Skin epidermis (tissue), 12 donors: ENCODE data around the gene PRDM1.
"Not testable (repeated sequence)": the region's sequence is repeated elsewhere in the genome, so short reads cannot be mapped to it uniquely, and the experiment has no call there.

Experiments
- H3K27ac ChIP-seq, 21 experiments: fragments of 200-600 bp; sonication (generic) in 11 of 21; one replicate each; pipeline ENCODE4 v1.5.0; 2020; ENCODE audit warnings: mild to moderate bottlenecking in 3 of 21, inconsistent platforms in 2 of 21, moderate library complexity in 2 of 21
- H3K4me3 ChIP-seq, 7 experiments: fragments of 200-600 bp; sonication (generic) in 2 of 7; one replicate each; pipeline ENCODE4 v1.5.0; 2020; ENCODE audit warnings: inconsistent platforms in 2 of 7, mild to moderate bottlenecking in 2 of 7, moderate library complexity in 1 of 7

The PRDM1 gene

GRCh38 chr6:106128981-106129781 lies 43.0 kb downstream of the PRDM1 start:
- H3K4me3 ChIP-seq: no peak overlapping the region
- peak overlapping the region in 7 of 21 experiments; percentile 4 to 55 (median 43) for H3K27ac ChIP-seq

- Histone ChIP-seq H3K27ac (no peak overlapping the region), H3K4me3 (no peak overlapping the region)
Observed at GRCh38 chr6:106132153-106132698, 46.1 kb downstream of the PRDM1 start.

- no peak overlapping the region for H3K27ac ChIP-seq
Observed at GRCh38 chr6:106133040-106133439, 46.9 kb downstream of the PRDM1 start.

GRCh38 chr6:106134087-106134770 lies 48.1 kb downstream of the PRDM1 start:
- H3K27ac ChIP-seq: peak overlapping the region in 7 of 21 experiments; percentile 5 to 58 (median 24)
- H3K4me3 ChIP-seq: no peak overlapping the region

More at GRCh38 chr6:106133040-106133439, 46.9 kb downstream of the PRDM1 start:
- H3K4me3 ChIP-seq: no peak overlapping the region

GRCh38 chr6:106134906-106135634 lies 48.9 kb downstream of the PRDM1 start:
- Histone ChIP-seq H3K4me3 (no peak overlapping the region), H3K27ac (peak overlapping the region in 5 of 21 experiments; percentile 19 to 58 (median 28))

GRCh38 chr6:106135911-106136571 lies 49.9 kb downstream of the PRDM1 start:
- H3K4me3 ChIP-seq: no peak overlapping the region
- H3K27ac ChIP-seq: peak overlapping the region in 1 of 21 experiments; percentile 52

- H3K27ac ChIP-seq: no peak overlapping the region
Observed at GRCh38 chr6:106136845-106137244, 50.7 kb downstream of the PRDM1 start.

GRCh38 chr6:106138151-106138550 lies 52.0 kb downstream of the PRDM1 start:
- Histone ChIP-seq H3K4me3 (no peak overlapping the region), H3K27ac (no peak overlapping the region)

More at GRCh38 chr6:106136845-106137244, 50.7 kb downstream of the PRDM1 start:
- H3K4me3 ChIP-seq: no peak overlapping the region

GRCh38 chr6:106141441-106142237 lies 55.5 kb downstream of the PRDM1 start:
- H3K27ac ChIP-seq: peak overlapping the region in 5 of 21 experiments; percentile 4 to 57 (median 16)
- no peak overlapping the region for H3K4me3 ChIP-seq

GRCh38 chr6:106142876-106143431 lies 56.8 kb downstream of the PRDM1 start:
- Histone ChIP-seq H3K27ac (peak overlapping the region in 2 of 21 experiments; percentile 3 to 16), H3K4me3 (no peak overlapping the region)

GRCh38 chr6:106143665-106144064 lies 57.5 kb downstream of the PRDM1 start:
- no peak overlapping the region for H3K4me3 ChIP-seq
- no peak overlapping the region for H3K27ac ChIP-seq

GRCh38 chr6:106145144-106145543 lies 59.0 kb downstream of the PRDM1 start:
- no peak overlapping the region for H3K27ac ChIP-seq

GRCh38 chr6:106145741-106146227 lies 59.6 kb downstream of the PRDM1 start:
- H3K27ac ChIP-seq: no peak overlapping the region
- no peak overlapping the region for H3K4me3 ChIP-seq

More at GRCh38 chr6:106145144-106145543, 59.0 kb downstream of the PRDM1 start:
- H3K4me3 ChIP-seq: no peak overlapping the region

- Histone ChIP-seq H3K27ac (no peak overlapping the region), H3K4me3 (no peak overlapping the region)
Observed at GRCh38 chr6:106146852-106147351, 60.8 kb downstream of the PRDM1 start.

GRCh38 chr6:106147476-106147875 lies 61.3 kb downstream of the PRDM1 start:
- H3K27ac ChIP-seq: no peak overlapping the region

GRCh38 chr6:106149472-106150069 lies 63.4 kb downstream of the PRDM1 start:
- Histone ChIP-seq H3K27ac (no peak overlapping the region), H3K4me3 (no peak overlapping the region)

More at GRCh38 chr6:106147476-106147875, 61.3 kb downstream of the PRDM1 start:
- no peak overlapping the region for H3K4me3 ChIP-seq

GRCh38 chr6:106152476-106152875 lies 66.3 kb downstream of the PRDM1 start:
- H3K27ac ChIP-seq, H3K4me3 ChIP-seq: not testable (repeated sequence)
